Measurements from ENCODE around the gene FLNB. TPM values are rescaled to one million over a fixed set of nuclear protein-coding genes. Genes with fewer than 3 reads are reported as not detected.

FLNB gene
- polyA plus RNA-seq, 3 donors = 0.47 to 4.0 (median 2.1) TPM

DNA sequence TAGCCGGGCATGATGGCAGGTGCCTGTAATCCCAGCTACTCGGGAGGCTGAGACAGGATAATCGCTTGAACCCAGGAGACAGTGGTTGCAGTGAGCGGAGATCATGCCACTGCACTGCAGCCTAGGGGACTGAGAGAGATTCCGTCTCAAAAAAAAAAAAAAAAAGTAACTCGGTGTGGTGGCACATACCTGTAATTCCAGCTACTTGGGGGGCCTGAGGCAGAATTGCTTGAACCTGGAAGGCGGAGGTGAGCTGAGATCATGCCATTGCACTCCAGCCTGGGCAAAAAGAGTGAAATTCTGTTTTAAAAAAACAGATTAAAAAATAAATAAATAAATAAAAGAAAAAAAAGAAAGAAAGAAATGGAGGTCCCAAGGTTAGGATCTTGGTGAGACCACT is 6.2 kb upstream of the FLNB start:
- no peaks in the 10 kb centered on the region for H3K9me3 ChIP-seq (replicated peaks in 1 of 2; ENCODE audit: control insufficient read depth in 1 of 2, insufficient read depth in 1 of 2, low read length in 2 of 2)
- peaks cover 25 to 35% of the 10 kb centered on the region in 2 donors for H3K4me1 ChIP-seq (ENCODE audit: control insufficient read depth in 1 of 2, insufficient read depth in 2 of 2, low read length in 2 of 2)
- DNase-seq = no peak
- WGBS (ENCODE audit: insufficient coverage) = 100% methylated on average over 2 of the region's 7 CpGs
- no peak overlapping the region for H3K27ac ChIP-seq (ENCODE audit: low read depth in 1 of 2, low read length in 2 of 2)
- H3K4me1 Mint-ChIP-seq = peaks cover 36% of the 10 kb centered on the region
- H3K27ac Mint-ChIP-seq = no peak overlapping the region
- intact Hi-C loops (cut with micrococcal nuclease) = no loop called here
- H3K27me3 ChIP-seq (ENCODE audit: control insufficient read depth in 2 of 2, insufficient read depth in 2 of 2, low read length in 2 of 2) = no peaks in the 10 kb centered on the region
- no peaks in the 10 kb centered on the region for H3K36me3 Mint-ChIP-seq
- TF ChIP-seq, protein P1, sequence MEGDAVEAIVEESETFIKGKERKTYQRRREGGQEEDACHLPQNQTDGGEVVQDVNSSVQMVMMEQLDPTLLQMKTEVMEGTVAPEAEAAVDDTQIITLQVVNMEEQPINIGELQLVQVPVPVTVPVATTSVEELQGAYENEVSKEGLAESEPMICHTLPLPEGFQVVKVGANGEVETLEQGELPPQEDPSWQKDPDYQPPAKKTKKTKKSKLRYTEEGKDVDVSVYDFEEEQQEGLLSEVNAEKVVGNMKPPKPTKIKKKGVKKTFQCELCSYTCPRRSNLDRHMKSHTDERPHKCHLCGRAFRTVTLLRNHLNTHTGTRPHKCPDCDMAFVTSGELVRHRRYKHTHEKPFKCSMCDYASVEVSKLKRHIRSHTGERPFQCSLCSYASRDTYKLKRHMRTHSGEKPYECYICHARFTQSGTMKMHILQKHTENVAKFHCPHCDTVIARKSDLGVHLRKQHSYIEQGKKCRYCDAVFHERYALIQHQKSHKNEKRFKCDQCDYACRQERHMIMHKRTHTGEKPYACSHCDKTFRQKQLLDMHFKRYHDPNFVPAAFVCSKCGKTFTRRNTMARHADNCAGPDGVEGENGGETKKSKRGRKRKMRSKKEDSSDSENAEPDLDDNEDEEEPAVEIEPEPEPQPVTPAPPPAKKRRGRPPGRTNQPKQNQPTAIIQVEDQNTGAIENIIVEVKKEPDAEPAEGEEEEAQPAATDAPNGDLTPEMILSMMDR (IDR thresholded peaks at IDR 0.05) = no peak
- H3K79me2 ChIP-seq (ENCODE audit: insufficient read depth, low read length) = no peaks in the 10 kb centered on the region
- peaks cover 0 to 5% (median 3%) of the 10 kb centered on the region in 3 donors for H3K27me3 Mint-ChIP-seq (ENCODE audit: low read depth in 3 of 3)
- H3K4me3 ChIP-seq (replicated peaks in 1 of 3; ENCODE audit: low read depth in 2 of 3, low read length in 3 of 3) = no peak overlapping the region
- H4K20me1 ChIP-seq (ENCODE audit: insufficient read depth, low read length) = no peaks in the 10 kb centered on the region
- no peak overlapping the region for H3K4me2 ChIP-seq (replicated peaks; ENCODE audit: extremely low read depth, low read length, poor library complexity, severe bottlenecking)
- H3K9ac ChIP-seq (ENCODE audit: insufficient read depth, low read length, poor library complexity, severe bottlenecking) = no peak overlapping the region
- no peak overlapping the region for H3K4me3 Mint-ChIP-seq
- H2AFZ ChIP-seq (ENCODE audit: insufficient read depth, low read depth, low read length, poor library complexity, severe bottlenecking) = no peak overlapping the region
- H3K36me3 ChIP-seq (replicated peaks in 1 of 2; ENCODE audit: control insufficient read depth in 1 of 2, insufficient read depth in 2 of 2, low read length in 2 of 2) = no peaks in the 10 kb centered on the region
- peaks cover 0 to 1% (median 0%) of the 10 kb centered on the region in 7 donors for H3K9me3 Mint-ChIP-seq

- DNase-seq = no peak
- Histone ChIP-seq H3K4me3 (replicated peaks in 1 of 3; ENCODE audit: low read depth in 2 of 3, low read length in 3 of 3) (no peak overlapping the region), H2AFZ (ENCODE audit: insufficient read depth, low read depth, low read length, poor library complexity, severe bottlenecking) (no peak overlapping the region), H3K27me3 (ENCODE audit: control insufficient read depth in 2 of 2, insufficient read depth in 2 of 2, low read length in 2 of 2) (no peaks in the 10 kb centered on the region), H3K9me3 (replicated peaks in 1 of 2; ENCODE audit: control insufficient read depth in 1 of 2, insufficient read depth in 1 of 2, low read length in 2 of 2) (no peaks in the 10 kb centered on the region), H3K27ac (ENCODE audit: low read depth in 1 of 2, low read length in 2 of 2) (no peak overlapping the region), H3K4me1 (ENCODE audit: control insufficient read depth in 1 of 2, insufficient read depth in 2 of 2, low read length in 2 of 2) (peaks cover 29 to 40% of the 10 kb centered on the region in 2 donors), H3K4me2 (replicated peaks; ENCODE audit: extremely low read depth, low read length, poor library complexity, severe bottlenecking) (no peak overlapping the region), H3K9ac (ENCODE audit: insufficient read depth, low read length, poor library complexity, severe bottlenecking) (no peak overlapping the region), H4K20me1 (ENCODE audit: insufficient read depth, low read length) (no peaks in the 10 kb centered on the region), H3K36me3 (replicated peaks in 1 of 2; ENCODE audit: control insufficient read depth in 1 of 2, insufficient read depth in 2 of 2, low read length in 2 of 2) (no peaks in the 10 kb centered on the region), H3K79me2 (ENCODE audit: insufficient read depth, low read length) (no peaks in the 10 kb centered on the region)
- TF ChIP-seq, protein P1 (IDR thresholded peaks at IDR 0.05) = no peak
- WGBS (ENCODE audit: insufficient coverage) = 68% methylated on average over 5 of the region's 5 CpGs
- Mint-ChIP-seq H3K9me3 (peaks cover 0 to 1% (median 0%) of the 10 kb centered on the region in 7 donors), H3K27me3 (ENCODE audit: low read depth in 3 of 3) (peaks cover 0 to 6% (median 3%) of the 10 kb centered on the region in 3 donors), H3K27ac (peak overlapping the region in 2 of 7 donors; percentile 10 to 17), H3K36me3 (no peaks in the 10 kb centered on the region), H3K4me3 (no peak overlapping the region), H3K4me1 (peaks cover 38% of the 10 kb centered on the region)
- intact Hi-C loops (cut with micrococcal nuclease) = no loop called here
Observed at GRCh38 chr3:58003093-58003492, 5.1 kb upstream of the FLNB start.
